HG03139 (cell line): ENCODE measurements around the gene MRFAP1L1.
A peak's percentile ranks its signal among the peaks of the same experiment; 100 is the strongest.
"Not testable (repeated sequence)": the region's sequence is repeated elsewhere in the genome, so short reads cannot be mapped to it uniquely, and the experiment has no call there.

Experiments used
- ATAC-seq: cut with Tn5 transposase; IDR thresholded peaks from one replicate; pipeline ENCODE4 v1.9.1; 2021; ENCODE audit not compliant: unreplicated experiment

MRFAP1L1 gene

DNA sequence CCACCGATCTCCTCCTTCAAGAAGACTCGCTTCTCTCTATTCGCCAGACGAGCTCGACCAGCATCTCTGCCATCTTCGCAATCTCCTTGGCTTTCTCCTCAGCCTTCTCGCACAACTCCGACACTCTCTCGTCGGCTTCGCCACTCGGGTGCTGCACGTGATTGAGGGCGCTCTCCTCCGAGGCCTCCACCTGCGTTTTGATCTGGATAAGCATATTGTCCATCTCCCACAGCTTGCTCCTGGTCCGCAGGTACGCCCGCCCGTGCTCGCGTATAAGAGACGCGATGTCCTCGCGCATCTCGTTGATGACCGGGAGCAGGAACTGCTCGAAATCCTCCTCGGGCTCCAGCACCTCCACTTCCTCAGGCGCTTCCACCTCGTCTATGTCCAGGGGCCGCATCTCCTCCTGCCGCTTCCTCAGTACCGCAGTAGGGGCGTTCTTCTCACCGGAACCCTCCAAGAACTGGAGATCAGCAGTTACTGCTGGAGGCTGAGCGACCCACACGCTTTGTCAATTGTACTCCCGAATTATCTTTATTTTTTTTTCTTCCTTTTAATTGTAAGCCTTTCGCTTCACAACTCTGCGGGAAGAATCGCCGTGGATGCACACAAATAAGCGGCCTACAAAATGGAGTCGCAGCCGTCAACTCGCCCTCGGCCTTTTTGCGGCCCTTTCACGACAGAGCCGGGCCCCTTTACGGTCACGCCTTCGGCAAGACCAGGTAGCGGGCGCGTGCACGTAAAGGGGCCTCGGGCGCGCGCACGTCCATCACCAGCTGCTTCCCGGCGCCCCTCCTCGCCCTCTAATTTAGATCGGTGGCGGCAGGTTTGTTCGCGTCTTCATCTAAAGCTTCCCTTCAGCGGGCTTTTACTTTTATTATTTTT is at the start of gene MRFAP1L1:
Gene MRFAP1L1, minus strand, starts transcription at position 636 of the 885 bp plus-strand sequence. Its CDS starts 236 bp downstream, at position 400.
- peak; percentile 63 for ATAC-seq

GRCh38 chr4:6758728-6759127 is 49.1 kb upstream of the MRFAP1L1 start:
- no peak for ATAC-seq

DNA sequence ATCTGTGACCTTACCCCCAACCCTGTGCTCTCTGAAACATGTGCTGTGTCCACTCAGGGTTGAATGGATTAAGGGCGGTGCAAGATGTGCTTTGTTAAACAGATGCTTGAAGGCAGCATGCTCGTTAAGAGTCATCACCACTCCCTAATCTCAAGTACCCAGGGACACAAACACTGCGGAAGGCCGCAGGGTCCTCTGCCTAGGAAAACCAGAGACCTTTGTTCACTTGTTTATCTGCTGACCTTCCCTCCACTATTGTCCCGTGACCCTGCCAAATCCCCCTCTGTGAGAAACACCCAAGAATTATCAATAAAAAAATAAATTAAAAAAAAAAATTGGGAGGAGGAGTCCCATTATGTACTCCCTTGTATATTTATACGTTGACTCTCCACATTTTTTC is 46.7 kb upstream of the MRFAP1L1 start:
- not testable (repeated sequence) for ATAC-seq

- ATAC-seq = no peak
Observed at GRCh38 chr4:6755088-6755753, 45.6 kb upstream of the MRFAP1L1 start.

DNA sequence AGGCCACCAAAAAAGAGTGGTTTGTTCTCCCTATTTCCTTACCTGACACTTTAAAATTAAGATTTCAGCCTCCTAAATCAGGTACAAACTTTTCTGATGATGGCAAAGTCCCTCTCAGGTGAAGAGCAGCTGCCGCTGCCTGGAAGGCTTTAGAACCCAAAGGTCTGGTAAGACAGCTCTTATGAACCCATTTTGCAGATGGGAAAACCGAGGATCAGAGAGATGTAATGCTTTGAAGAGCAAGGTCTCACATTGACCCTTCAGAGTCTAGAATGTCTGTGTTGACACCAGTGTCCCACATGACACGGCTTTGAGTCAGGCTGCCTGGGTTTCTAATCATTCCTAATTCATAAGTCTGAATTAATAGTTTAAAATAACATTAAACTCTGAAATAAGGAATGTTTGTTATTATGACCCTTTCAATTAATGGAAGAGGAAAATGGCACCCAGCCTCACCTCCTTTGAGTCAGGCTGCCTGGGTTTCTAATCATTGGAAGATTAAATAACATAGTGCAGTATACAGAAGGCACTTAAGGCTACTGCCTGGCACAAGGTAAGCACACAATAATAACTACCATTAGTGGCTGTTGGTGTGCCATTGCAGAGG is 44.9 kb upstream of the MRFAP1L1 start:
- ATAC-seq = no peak

DNA sequence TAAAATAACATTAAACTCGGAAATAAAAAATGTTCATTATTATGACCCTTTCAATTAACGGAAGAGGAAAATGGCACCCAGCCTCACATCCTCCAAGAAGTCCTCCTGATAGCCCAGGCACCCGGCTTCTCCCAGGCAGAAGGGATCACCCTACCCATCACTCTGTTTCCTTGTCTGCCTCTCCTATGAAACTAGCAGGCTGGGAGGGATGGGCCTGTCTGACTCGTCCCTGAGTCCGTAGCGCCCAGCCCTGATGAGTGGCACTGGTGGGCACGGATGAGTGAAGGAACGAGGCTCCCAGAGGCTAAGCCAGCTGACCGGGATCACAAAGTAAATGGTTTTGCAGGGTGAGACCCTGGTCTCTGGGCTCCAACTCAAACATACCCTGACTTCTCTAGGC is 44.2 kb upstream of the MRFAP1L1 start:
- no peak for ATAC-seq

DNA sequence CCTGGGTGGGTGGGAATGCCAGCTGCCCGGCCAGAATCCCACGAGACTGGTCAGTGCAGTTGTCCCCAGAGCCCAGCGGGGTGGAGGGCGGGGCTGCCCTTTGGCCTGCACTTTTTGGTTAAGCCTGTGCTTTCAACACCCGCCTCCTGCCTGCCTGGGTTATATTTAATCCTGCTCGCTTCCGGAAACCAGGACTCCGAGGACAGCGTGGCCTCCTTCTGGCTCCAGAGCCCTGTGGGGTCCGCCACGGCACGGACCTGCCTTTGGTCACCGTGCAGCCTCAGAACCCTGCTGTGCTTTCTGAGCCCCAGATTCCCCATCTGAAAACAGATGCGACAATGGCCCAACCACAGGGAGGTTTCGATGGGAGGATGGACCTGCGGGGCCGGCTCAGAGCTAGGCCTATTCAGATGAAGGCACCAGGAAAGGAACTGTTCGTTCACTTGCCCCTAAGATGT is 43.5 kb upstream of the MRFAP1L1 start:
- no peak for ATAC-seq

GRCh38 chr4:6752486-6752829 is 42.8 kb upstream of the MRFAP1L1 start:
- ATAC-seq = no peak

DNA sequence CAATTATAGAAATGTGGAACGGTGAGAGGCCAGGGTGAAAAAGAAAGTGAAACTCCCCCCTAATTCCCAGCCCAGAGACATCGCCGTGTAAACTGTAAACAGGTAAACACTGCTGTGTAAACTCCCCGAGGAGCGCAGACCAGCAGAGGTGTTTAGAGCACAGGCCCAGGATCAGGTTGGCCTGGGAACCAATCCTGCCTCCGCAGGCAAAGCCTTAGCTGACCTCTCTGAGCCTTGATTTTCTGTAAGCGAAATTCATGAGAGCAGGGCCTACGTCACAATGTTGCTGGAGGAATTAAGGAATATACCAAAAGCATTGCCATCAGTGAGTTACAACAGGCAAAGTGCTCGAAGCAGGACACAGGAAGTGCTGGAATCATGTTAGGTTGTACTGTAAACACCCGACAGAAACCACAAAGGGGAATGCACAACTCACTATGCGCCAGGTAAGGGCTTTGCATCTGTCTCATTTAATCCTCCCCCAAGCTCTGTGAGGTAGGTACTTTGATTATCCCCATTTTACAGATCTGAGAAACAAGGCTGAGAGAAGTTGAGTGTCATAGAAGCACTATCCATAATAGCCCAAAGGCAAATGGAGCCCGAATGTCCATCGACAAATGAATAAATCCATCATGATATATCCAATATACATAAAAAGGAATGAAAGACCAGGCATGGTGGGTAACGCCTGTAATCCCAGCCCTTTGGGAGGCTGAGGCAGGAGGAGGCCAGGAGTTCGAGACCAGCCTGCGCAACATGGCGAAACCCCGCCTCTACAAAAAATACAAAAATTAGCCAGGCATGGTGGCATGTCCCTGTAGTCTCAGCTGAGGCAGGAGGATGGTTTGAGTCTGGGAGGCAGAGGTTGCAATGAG is 42.2 kb upstream of the MRFAP1L1 start:
- no peak for ATAC-seq

DNA sequence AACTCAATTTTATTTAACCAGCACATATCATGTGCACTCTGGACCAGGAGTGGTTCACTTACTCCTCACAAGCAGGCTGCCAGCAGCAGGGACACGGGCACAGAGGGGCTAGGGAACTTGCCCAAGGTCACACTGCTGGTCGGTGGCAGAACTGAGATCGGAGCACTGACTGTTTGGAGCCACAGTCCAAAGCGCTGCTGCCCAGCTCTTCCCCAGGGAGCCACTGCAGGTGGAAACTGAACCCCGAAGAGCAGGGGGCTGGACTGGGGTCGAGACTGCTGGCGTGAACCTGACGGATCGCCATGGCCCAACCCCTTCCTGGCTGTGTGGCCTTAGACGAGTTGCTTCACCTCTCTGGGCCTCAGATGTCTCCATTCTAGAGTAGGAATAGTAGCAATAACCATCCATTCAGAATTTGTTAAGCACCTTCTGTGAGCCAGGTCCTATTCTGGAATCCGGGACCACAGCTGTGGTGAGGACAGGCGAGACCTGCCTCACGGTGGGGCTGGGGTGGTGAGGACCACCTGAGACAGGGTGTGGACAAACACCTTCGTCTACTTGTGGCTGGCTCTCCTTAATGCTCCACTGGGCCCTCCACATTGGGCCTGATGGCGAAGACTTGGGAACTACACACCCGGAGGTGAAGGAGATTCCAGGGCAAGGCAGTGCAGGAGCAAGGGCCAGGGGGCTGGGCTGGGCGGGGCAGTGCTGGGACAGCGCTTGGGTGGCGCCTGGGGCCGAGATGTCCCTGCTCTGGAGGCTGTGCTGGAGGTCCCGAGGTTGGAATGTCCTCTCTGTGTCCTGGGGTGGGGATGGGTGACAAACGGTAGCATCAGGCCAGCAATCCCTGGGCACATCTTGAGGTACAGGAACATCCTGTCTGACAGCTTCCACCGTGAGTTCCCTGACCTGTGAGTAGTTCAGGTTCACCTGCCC is 40.9 kb upstream of the MRFAP1L1 start:
- ATAC-seq = no peak

DNA sequence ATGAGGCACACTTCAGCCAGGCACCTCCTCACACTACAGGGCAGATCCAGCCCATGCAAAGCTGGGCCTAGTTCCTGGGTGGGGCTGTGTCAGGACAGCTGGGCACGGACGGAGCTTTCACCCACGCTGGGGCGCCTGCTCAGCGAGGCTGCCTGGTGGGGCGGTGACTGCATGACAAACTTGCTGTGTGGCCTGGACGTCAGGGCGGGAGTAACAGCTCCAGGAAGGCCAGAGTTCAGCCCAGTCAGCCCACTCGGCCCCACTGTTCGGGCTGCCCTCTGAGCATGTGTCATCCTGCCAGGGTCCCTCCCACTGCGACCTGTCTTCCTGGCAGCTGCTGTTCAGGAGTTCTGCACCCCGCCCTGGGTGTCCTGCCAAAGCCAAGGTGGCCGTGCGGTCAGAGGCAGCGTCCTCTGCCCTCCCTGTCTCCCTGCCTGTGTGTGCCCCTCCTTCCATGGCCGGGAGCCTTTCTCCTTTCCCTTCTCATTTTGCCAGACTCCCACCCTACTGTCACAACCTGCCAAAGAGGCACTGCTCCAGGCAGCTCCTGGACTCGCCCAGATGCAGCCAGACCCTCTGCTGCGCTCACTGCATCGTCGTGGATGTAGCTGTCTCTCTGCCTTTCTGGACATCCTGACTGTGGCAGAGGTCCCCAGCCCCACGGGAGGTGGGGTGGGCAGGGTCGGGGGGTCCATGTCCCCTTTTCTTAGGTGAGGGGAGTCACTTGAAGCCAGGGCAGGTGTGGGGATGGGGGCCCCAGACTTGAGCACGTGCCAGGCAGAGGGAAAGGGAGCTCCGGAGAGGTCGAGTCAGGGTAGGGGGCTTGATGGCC is 39.9 kb upstream of the MRFAP1L1 start:
- ATAC-seq = no peak

- no peak for ATAC-seq
Observed at GRCh38 chr4:6748286-6748685, 38.6 kb upstream of the MRFAP1L1 start.

GRCh38 chr4:6747294-6748051 is 37.8 kb upstream of the MRFAP1L1 start:
- ATAC-seq = no peak

GRCh38 chr4:6746721-6747293 is 37.1 kb upstream of the MRFAP1L1 start:
- no peak for ATAC-seq

DNA sequence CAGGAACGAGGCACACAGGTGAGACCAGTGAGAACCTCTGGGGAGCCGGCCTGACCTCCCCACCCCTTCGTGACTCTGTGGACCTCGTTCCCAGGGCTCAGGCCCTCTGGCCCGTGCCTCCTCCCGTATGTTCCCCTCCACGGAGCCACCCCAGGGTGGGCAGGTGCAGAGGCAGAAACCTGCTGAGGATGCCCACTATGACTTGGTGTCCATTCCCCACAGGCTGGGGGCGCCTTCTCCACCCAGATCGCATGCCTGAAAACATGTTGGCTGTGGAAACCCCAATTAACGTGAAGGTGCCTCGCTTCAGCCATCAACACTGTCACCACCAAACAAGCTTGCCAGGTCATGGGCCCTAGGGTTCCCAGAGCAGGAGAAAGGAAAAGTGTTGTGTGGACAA is 33.3 kb upstream of the MRFAP1L1 start:
- no peak for ATAC-seq

- ATAC-seq = no peak
Observed at GRCh38 chr4:6742507-6742906, 32.8 kb upstream of the MRFAP1L1 start.

GRCh38 chr4:6740347-6740746 is 30.7 kb upstream of the MRFAP1L1 start:
- no peak for ATAC-seq

- no peak for ATAC-seq
Observed at GRCh38 chr4:6739920-6740319, 30.3 kb upstream of the MRFAP1L1 start.
